22Rv1 (cell line): Measurements from ENCODE around the gene ENAM.

ENCODE experiments used
- H3K27ac ChIP-seq: fragments of 450-650 bp; 2 replicates; pipeline ENCODE4 v1.5.1; 2017
- ZFX ChIP-seq: fragments of 450-650 bp; IDR thresholded peaks from 2 replicates; pipeline ENCODE4 v1.6.1; 2017; ENCODE audit warnings: antibody characterized with exemption, borderline replicate concordance
- TF ChIP-seq, protein P1 (sequence below): fragments of 450-650 bp; IDR thresholded peaks from 2 replicates; pipeline ENCODE4 v1.5.1; 2017; ENCODE audit warnings: mild to moderate bottlenecking

ENAM gene

GRCh38 chr4:70667740-70668535, 39.4 kb downstream of the ENAM start:
- H3K27ac ChIP-seq: no peak overlapping the region
- TF ChIP-seq, protein P1, sequence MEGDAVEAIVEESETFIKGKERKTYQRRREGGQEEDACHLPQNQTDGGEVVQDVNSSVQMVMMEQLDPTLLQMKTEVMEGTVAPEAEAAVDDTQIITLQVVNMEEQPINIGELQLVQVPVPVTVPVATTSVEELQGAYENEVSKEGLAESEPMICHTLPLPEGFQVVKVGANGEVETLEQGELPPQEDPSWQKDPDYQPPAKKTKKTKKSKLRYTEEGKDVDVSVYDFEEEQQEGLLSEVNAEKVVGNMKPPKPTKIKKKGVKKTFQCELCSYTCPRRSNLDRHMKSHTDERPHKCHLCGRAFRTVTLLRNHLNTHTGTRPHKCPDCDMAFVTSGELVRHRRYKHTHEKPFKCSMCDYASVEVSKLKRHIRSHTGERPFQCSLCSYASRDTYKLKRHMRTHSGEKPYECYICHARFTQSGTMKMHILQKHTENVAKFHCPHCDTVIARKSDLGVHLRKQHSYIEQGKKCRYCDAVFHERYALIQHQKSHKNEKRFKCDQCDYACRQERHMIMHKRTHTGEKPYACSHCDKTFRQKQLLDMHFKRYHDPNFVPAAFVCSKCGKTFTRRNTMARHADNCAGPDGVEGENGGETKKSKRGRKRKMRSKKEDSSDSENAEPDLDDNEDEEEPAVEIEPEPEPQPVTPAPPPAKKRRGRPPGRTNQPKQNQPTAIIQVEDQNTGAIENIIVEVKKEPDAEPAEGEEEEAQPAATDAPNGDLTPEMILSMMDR: no peak
- TF ChIP-seq ZFX: no peak

GRCh38 chr4:70670332-70671014, 41.9 kb downstream of the ENAM start:
- no peak for TF ChIP-seq ZFX
- TF ChIP-seq, protein P1: no peak
- H3K27ac ChIP-seq: no peak overlapping the region

GRCh38 chr4:70671091-70671490, 42.5 kb downstream of the ENAM start:
- TF ChIP-seq, protein P1: no peak
- no peak for TF ChIP-seq ZFX
- no peak overlapping the region for H3K27ac ChIP-seq

DNA sequence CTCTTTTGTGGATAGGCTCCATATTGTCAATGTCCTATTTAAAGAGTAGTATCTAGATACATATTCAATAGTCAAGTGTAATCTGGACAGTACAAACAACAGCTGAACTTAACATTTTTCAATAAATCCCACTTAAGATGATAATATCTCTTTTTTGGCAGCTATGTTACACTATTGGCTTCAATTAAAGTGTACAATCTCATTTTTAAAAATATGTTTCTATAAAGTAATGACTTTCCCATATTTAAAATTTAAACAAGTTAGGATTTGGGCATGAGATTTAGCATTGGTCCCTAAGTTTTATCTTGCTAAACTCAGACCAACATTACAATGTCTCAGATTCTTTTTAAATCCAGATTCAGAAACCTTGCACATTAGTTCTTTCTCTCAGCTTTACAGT, 45.6 kb downstream of the ENAM start:
- no peak for TF ChIP-seq ZFX
- TF ChIP-seq, protein P1: no peak
- H3K27ac ChIP-seq: no peak overlapping the region

DNA sequence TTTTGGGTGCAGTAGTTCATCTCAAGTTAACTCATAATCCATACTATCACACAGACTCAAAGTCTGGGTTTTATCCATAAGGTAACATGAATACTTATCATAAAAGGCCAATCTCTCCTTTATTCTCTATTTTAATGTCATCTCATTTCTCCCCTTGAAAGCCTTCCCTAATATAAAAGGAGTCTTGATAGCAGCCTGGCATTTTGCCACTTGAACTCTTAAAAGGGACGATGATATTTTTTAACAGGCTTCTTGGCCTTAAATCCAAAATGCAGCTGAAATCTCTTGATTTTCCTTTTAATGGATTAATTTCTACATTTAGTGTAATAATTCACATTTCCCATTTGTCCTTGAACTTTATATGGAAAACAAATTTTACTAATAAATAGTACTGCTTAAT, 46.2 kb downstream of the ENAM start:
- no peak overlapping the region for H3K27ac ChIP-seq
- TF ChIP-seq ZFX: no peak
- TF ChIP-seq, protein P1: no peak

GRCh38 chr4:70676554-70677090, 48.1 kb downstream of the ENAM start:
- no peak overlapping the region for H3K27ac ChIP-seq
- TF ChIP-seq ZFX: no peak
- TF ChIP-seq, protein P1: no peak

- no peak overlapping the region for H3K27ac ChIP-seq
- no peak for TF ChIP-seq ZFX
- TF ChIP-seq, protein P1: no peak
These were observed 49.9 kb downstream of the ENAM start for GRCh38 chr4:70678383-70678999.
